Heart right ventricle (tissue), 16 donors: ENCODE results near the gene HOXA11. TPM values are rescaled to one million over a fixed set of nuclear protein-coding genes. Genes with fewer than 3 reads are reported as not detected.

ENCODE experiments used
- ATAC-seq, 8 donors: fragments of 200-7000 bp; cut with Tn5 transposase; one replicate each; pipeline ENCODE4 v1.9.1; 2020; ENCODE audit warnings: mild to moderate bottlenecking in 8 of 8, moderate library complexity in 8 of 8, moderate number of reproducible peaks in 1 of 8
- DNase-seq, 2 donors: peaks; one replicate each; pipeline ENCODE4 v3.0.0-alpha.2; 2020
- H3K27ac ChIP-seq, 10 donors: fragments of 200-600 bp; sonication (generic) in 2 of 10; one replicate each; pipeline versions ENCODE4 v1.5.0 to v1.8.0; 2020 to 2022; ENCODE audit warnings: mild to moderate bottlenecking in 3 of 10
- H3K27me3 ChIP-seq, 7 donors: fragments of 200-600 bp; one replicate each; pipeline ENCODE4 v1.8.0; 2021 to 2022; ENCODE audit warnings: mild to moderate bottlenecking in 2 of 7
- H3K36me3 ChIP-seq, 9 donors: fragments of 200-600 bp; sonication (generic) in 1 of 9; one replicate each; pipeline versions ENCODE4 v1.5.0 to v1.8.0; 2020 to 2022; ENCODE audit warnings: mild to moderate bottlenecking in 2 of 9
- H3K4me1 ChIP-seq, 9 donors: fragments of 200-600 bp; sonication (generic) in 1 of 9; one replicate each; pipeline versions ENCODE4 v1.5.0 to v1.8.0; 2020 to 2022; ENCODE audit warnings: mild to moderate bottlenecking in 4 of 9
- H3K4me3 ChIP-seq, 10 donors: fragments of 200-600 bp; sonication (generic) in 2 of 10; one replicate each; pipeline versions ENCODE4 v1.5.0 to v1.8.0; 2020 to 2022; ENCODE audit warnings: mild to moderate bottlenecking in 7 of 10, moderate library complexity in 2 of 10
- H3K9me3 ChIP-seq, 11 donors: fragments of 200-600 bp in 10 of 11; sonication (generic) in 2 of 11; one replicate each; pipeline versions ENCODE4 v1.5.0 to v1.8.0; 2013 to 2022; ENCODE audit warnings: mild to moderate bottlenecking in 2 of 11, control low read depth in 1 of 11, moderate library complexity in 1 of 11
- WGBS, 2 donors: extraction: QIAGEN DNeasy Blood & Tissue Kit; methylation state at CpG; one replicate each; pipeline ENCODE4 v1.1.7; 2013; ENCODE audit warnings: inconsistent platforms in 1 of 2; 5-methylcytosine and 5-hydroxymethylcytosine counted together
- intact Hi-C, 10 donors: fragments of 100-400 bp; cut with DNase I; formaldehyde crosslinking; loops; one replicate each; pipeline versions ENCODE4 v1.11.1 to v1.14.2; 2022
- polyA plus RNA-seq, 2 donors: library from polyadenylated mRNA; stranded (reverse); fragments of 200-250 nt; gene quantifications; one replicate each; pipeline ENCODE4 v1.2.3, GENCODE V29; 2013
- total RNA-seq, 10 donors: library from RNA; stranded (reverse); fragmentation: NEBNext Ultra II Directional in 3 of 10; extraction: Animal tissue kit (Norgen Biotek cat#: 25700) in 3 of 10; gene quantifications; one replicate each; pipeline versions ENCODE4 v1.2.1 to v1.2.4, GENCODE V29; 2021 to 2023
- TF ChIP-seq, protein P1 (sequence below), 9 donors: fragments of 200-600 bp; sonication (generic) in 2 of 9; IDR thresholded peaks; one replicate each; pipeline versions ENCODE4 v1.5.0 to v1.8.0; 2021 to 2022; ENCODE audit warnings: antibody characterized with exemption in 9 of 9, mild to moderate bottlenecking in 5 of 9, moderate library complexity in 1 of 9
- donor health status: Arrhythmogenic right ventricular cardiomyopathy.
- donor health status: ischemic (EF 13 %, LVEDD 7.1; RV severe dilation, severe dysfunction).
- donor health status: healthy with polysubstance abuse.
- donor health status: DM: no; HTN: yes; CAD: no.
- donor health status: DM: no; HTN: no; CAD: no.
- donor health status: ischemic (EF 25% LVEDD 6.9; RV normal size, moderate dysfunction).
- donor health status: ischemic (EF 25% LVEDD 5.7; RV mildly dilated, moderate dysfunction).
- donor health status: healthy.
- donor health status: DM: yes; HTN: yes; CAD: no.
- donor health status: Ischemic cardiomyopathy.
- donor health status: ischemic (EF 35%, LVEDD 5.7; RV mildly dilated, moderate dysfunction).
- donor health status: nonischemic (EF 11% LVEDD 7.7; RV severe dilation, severe dysfunction).
- donor health status: DM: yes; HTN: yes; CAD: no.
- donor health status: PGD.
- donor health status: ischemic (EF 29% LVEDD 5.4; RV normal size, mild dysfunction).
- donor health status: nonischemic (EF 23%, LVEDD 6.1; RV moderate dilation, normal function).

Gene HOXA11
- total and polyA plus RNA-seq, 12 donors, result not detected

DNA sequence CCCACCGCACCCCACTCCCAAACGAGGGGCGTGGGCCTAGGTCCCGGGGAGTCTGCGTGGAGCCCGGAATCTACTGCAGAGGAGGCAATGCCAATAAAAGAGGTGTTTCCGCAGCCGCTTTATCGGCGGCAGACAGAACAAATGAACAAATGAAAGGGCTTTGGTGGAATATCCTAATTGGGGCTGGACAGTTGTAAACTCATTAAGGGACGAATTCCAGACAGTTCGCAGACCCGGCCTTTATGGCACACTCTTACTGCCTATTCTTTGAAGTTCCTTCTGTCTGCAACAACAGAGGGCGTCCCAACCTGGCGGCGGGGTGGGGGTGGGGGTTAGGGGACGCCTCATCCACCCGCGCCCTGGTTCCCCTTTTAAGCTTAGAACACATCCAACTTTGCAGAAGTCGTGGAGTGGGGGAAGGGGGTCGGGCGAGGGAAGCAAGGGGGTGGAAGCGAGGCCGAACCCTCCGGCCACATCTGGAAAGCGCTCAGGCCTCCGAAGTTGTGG is 23.8 kb downstream of the HOXA11 start:
- Histone ChIP-seq H3K27ac (no peak overlapping the region), H3K9me3 (no peaks in the 10 kb centered on the region), H3K4me1 (peaks cover 8 to 77% (median 32%) of the 10 kb centered on the region in 9 donors), H3K27me3 (peaks cover 74 to 100% (median 100%) of the 10 kb centered on the region in 7 donors), H3K4me3 (peak overlapping the region; percentile 36 to 75 (median 58)), H3K36me3 (peaks cover 0 to 18% (median 0%) of the 10 kb centered on the region in 9 donors)
- intact Hi-C loops, result loop anchor here (2.0 to 10.0 kb wide), 14 partner anchors 306 to 1296 kb away; no protein-coding TSS in a partner anchor
- TF ChIP-seq, protein P1, sequence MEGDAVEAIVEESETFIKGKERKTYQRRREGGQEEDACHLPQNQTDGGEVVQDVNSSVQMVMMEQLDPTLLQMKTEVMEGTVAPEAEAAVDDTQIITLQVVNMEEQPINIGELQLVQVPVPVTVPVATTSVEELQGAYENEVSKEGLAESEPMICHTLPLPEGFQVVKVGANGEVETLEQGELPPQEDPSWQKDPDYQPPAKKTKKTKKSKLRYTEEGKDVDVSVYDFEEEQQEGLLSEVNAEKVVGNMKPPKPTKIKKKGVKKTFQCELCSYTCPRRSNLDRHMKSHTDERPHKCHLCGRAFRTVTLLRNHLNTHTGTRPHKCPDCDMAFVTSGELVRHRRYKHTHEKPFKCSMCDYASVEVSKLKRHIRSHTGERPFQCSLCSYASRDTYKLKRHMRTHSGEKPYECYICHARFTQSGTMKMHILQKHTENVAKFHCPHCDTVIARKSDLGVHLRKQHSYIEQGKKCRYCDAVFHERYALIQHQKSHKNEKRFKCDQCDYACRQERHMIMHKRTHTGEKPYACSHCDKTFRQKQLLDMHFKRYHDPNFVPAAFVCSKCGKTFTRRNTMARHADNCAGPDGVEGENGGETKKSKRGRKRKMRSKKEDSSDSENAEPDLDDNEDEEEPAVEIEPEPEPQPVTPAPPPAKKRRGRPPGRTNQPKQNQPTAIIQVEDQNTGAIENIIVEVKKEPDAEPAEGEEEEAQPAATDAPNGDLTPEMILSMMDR (IDR thresholded peaks at IDR 0.05), result peak in 5 of 9 donors; percentile 3 to 17 (median 6)
- ATAC-seq (peak in 5 of 8 donors; percentile 26 to 50 (median 47)), DNase-seq (no peak)
- 3 to 4% methylated on average over 26 to 27 of the region's 27 CpGs for WGBS, 2 donors

GRCh38 chr7:27160546-27161213 is 24.4 kb downstream of the HOXA11 start:
- H3K27me3 ChIP-seq, result peaks cover 74 to 100% (median 100%) of the 10 kb centered on the region in 7 donors
- peak overlapping the region in 1 of 10 donors; percentile 15 for H3K27ac ChIP-seq
- peaks cover 8 to 77% (median 31%) of the 10 kb centered on the region in 9 donors for H3K4me1 ChIP-seq
- TF ChIP-seq, protein P1 (IDR thresholded peaks at IDR 0.05), result peak; percentile 99 to 100 (median 100)
- H3K9me3 ChIP-seq, result no peaks in the 10 kb centered on the region
- intact Hi-C loops, result loop anchor here (2.0 to 10.0 kb wide), 14 partner anchors 306 to 1296 kb away; no protein-coding TSS in a partner anchor
- H3K36me3 ChIP-seq, result peaks cover 0 to 16% (median 0%) of the 10 kb centered on the region in 9 donors
- peak overlapping the region; percentile 36 to 75 (median 58) for H3K4me3 ChIP-seq
- ATAC-seq, result peak; percentile 73 to 89 (median 83)
- WGBS, 2 donors, result 1% methylated on average over 54 of the region's 54 CpGs
- peak; percentile 78 to 80 for DNase-seq

- peak in 3 of 8 donors; percentile 5 to 39 (median 19) for ATAC-seq
- DNase-seq, result no peak
- peak overlapping the region; percentile 36 to 75 (median 58) for H3K4me3 ChIP-seq
These were observed 24.9 kb downstream of the HOXA11 start for GRCh38 chr7:27160145-27160545.

More at GRCh38 chr7:27160145-27160545, 24.9 kb downstream of the HOXA11 start:
- H3K27ac ChIP-seq, result peak overlapping the region in 1 of 10 donors; percentile 15
- no peaks in the 10 kb centered on the region for H3K9me3 ChIP-seq
- H3K36me3 ChIP-seq, result peaks cover 0 to 11% (median 0%) of the 10 kb centered on the region in 9 donors
- peaks cover 74 to 100% (median 100%) of the 10 kb centered on the region in 7 donors for H3K27me3 ChIP-seq
- intact Hi-C loops, result loop anchor here (2.0 to 10.0 kb wide), 14 partner anchors 305 to 1295 kb away; no protein-coding TSS in a partner anchor
- WGBS, 2 donors, result 24 to 32% methylated on average over 23 of the region's 23 CpGs
- TF ChIP-seq, protein P1 (IDR thresholded peaks at IDR 0.05), result no peak
- peaks cover 8 to 77% (median 30%) of the 10 kb centered on the region in 9 donors for H3K4me1 ChIP-seq
